PC-3 (cell line): ENCODE data around the gene PRKCG. TPM values are rescaled to one million over a fixed set of nuclear protein-coding genes. Genes with fewer than 3 reads are reported as not detected.

Experiments used
- ATAC-seq: fragments of 200-7000 bp; cut with Tn5 transposase; 2 replicates; pipeline ENCODE4 v1.9.1; 2020; ENCODE audit warnings: mild to moderate bottlenecking, moderate library complexity
- BruUV-seq: library from RNA; stranded (reverse); fragments of 400-500 nt; replicated peaks from 2 replicates; lab custom pipeline; 2021; lab: Mats Ljungman, UMichigan
- CTCF ChIA-PET: fragments of 300-600 bp; sonication (Branson Sonifier 250); formaldehyde crosslinking; loops from one replicate; lab custom pipeline; 2022; ENCODE audit warnings: antibody characterized with exemption; lab: Charles Lee
- POLR2A ChIA-PET: fragments of 300-600 bp; sonication (Branson Sonifier 250); formaldehyde crosslinking; loops from one replicate; lab custom pipeline; 2022; ENCODE audit warnings: antibody characterized with exemption; ENCODE audit not compliant: unreplicated experiment; lab: Charles Lee
- DNase-seq: peaks from one replicate; pipeline ENCODE4 v3.0.0-alpha.2; 2015
- H2AFZ ChIP-seq: fragments of 300-600 bp; sonication (generic); 2 replicates; pipeline ENCODE4 v1.6.0; 2016; ENCODE audit warnings: antibody characterized with exemption, low read length
- H3F3A ChIP-seq: fragments of 300-600 bp; sonication (generic); one replicate; pipeline ENCODE4 v1.6.0; 2017; ENCODE audit warnings: antibody characterized with exemption, low read length, control low read depth, mild to moderate bottlenecking; ENCODE audit not compliant: unreplicated experiment
- H3K27ac ChIP-seq: fragments of 300-600 bp; sonication (generic); 2 replicates; pipeline ENCODE4 v1.5.1; 2016; ENCODE audit warnings: mild to moderate bottlenecking, low read length
- H3K27me3 ChIP-seq: fragments of 300-600 bp; sonication (generic); 2 replicates; pipeline ENCODE4 v1.6.1; 2016; ENCODE audit warnings: low read length, mixed read lengths
- H3K36me3 ChIP-seq: fragments of 300-600 bp; sonication (generic); 2 replicates; pipeline ENCODE4 v1.6.1; 2016; ENCODE audit warnings: low read depth, mixed run types, low read length, mixed read lengths
- H3K4me1 ChIP-seq: fragments of 300-600 bp; sonication (generic); 2 replicates; pipeline ENCODE4 v1.5.1; 2016; ENCODE audit warnings: low read length; ENCODE audit not compliant: insufficient read depth
- H3K4me2 ChIP-seq: fragments of 300-600 bp; sonication (generic); 2 replicates; pipeline ENCODE4 v1.6.0; 2016; ENCODE audit warnings: low read length
- H3K4me3 ChIP-seq: fragments of 300-600 bp; sonication (generic); 2 replicates; pipeline ENCODE4 v1.5.1; 2016; ENCODE audit warnings: mild to moderate bottlenecking, low read length, mixed read lengths
- H3K79me2 ChIP-seq: fragments of 300-600 bp; sonication (generic); 2 replicates; pipeline ENCODE4 v1.6.1; 2017; ENCODE audit warnings: low read length, mixed read lengths
- H3K9ac ChIP-seq: fragments of 300-600 bp; sonication (generic); 2 replicates; pipeline ENCODE4 v1.6.0; 2016; ENCODE audit warnings: mild to moderate bottlenecking, low read length
- H3K9me2 ChIP-seq: fragments of 300-600 bp; sonication (generic); replicated peaks from 2 replicates; pipeline ENCODE4 v1.6.1; 2016; ENCODE audit warnings: mixed run types, low read length, mixed read lengths
- H3K9me3 ChIP-seq: fragments of 300-600 bp; sonication (generic); 2 replicates; pipeline ENCODE4 v1.6.1; 2016; ENCODE audit warnings: low read length, mixed read lengths
- H4K20me1 ChIP-seq: fragments of 300-600 bp; sonication (generic); 2 replicates; pipeline ENCODE4 v1.6.1; 2016; ENCODE audit warnings: low read length, mixed read lengths
- CTCF ChIP-seq: fragments of 300-600 bp; sonication (generic); conservative IDR thresholded peaks from 2 replicates; pipeline ENCODE4 v1.5.1; 2017; ENCODE audit warnings: antibody characterized with exemption, low read depth, mild to moderate bottlenecking, low read length
- EZH2 ChIP-seq: fragments of 300-600 bp; sonication (generic); IDR thresholded peaks from one replicate; pipeline ENCODE4 v1.6.1; 2017; ENCODE audit warnings: antibody characterized with exemption, mild to moderate bottlenecking, low read length; ENCODE audit not compliant: unreplicated experiment
- EZH2phosphoT487 ChIP-seq: fragments of 300-600 bp; sonication (generic); IDR thresholded peaks from 2 replicates; pipeline ENCODE4 v1.6.1; 2018; ENCODE audit warnings: mild to moderate bottlenecking, antibody characterized with exemption, low read length, borderline replicate concordance
- intact Hi-C: fragments of 100-400 bp; cut with micrococcal nuclease; formaldehyde crosslinking; loops from 2 replicates; pipeline ENCODE4 v1.9.0; 2023
- total RNA-seq: library from RNA; depleted of rRNA; stranded (reverse); fragments of >200 nt; gene quantifications from 2 replicates; pipeline ENCODE4 v1.2.3, GENCODE V29; 2014

The PRKCG gene
- total RNA-seq, 1 experiment from 2014 or later = 1.5 TPM

GRCh38 chr19:53877361-53877766, 4.6 kb upstream of the PRKCG start:
- CTCF ChIA-PET = interaction anchor here (0.8 kb wide), 1 partner anchor 85 kb away, joined by 3 read pairs; no protein-coding TSS in a partner anchor
- Histone ChIP-seq H3K4me3 (no peak overlapping the region), H3K79me2 (peaks cover 15% of the 10 kb centered on the region; the same call in 1 of the 2 replicates), H2AFZ (no peak overlapping the region), H3K9ac (no peak overlapping the region), H3K27me3 (peaks cover 8% of the 10 kb centered on the region), H3K36me3 (peaks cover 25% of the 10 kb centered on the region), H3K4me2 (no peak overlapping the region), H3K27ac (no peak overlapping the region), H3K9me2 (no peaks in the 10 kb centered on the region), H4K20me1 (peaks cover 24% of the 10 kb centered on the region; the same call in 1 of the 2 replicates), H3K4me1 (peaks cover 19% of the 10 kb centered on the region), H3K9me3 (no peaks in the 10 kb centered on the region), H3F3A (no peaks in the 10 kb centered on the region)
- TF ChIP-seq EZH2 (no peak), EZH2phosphoT487 (no peak), CTCF (no peak)
- POLR2A ChIA-PET = interaction anchor here (1.1 kb wide), 1 partner anchor 10 kb away, joined by 3 read pairs; no protein-coding TSS in a partner anchor
- DNase-seq (no peak), ATAC-seq (no peak)
- intact Hi-C loops = no loop called here
- no TSS peak for BruUV-seq

- no TSS peak for BruUV-seq
- POLR2A ChIA-PET = interaction anchor here (1.1 kb wide), 1 partner anchor 10 kb away, joined by 4 read pairs; no protein-coding TSS in a partner anchor
- Histone ChIP-seq H3K4me1 (peaks cover 20% of the 10 kb centered on the region), H3K27me3 (peaks cover 21% of the 10 kb centered on the region), H2AFZ (peak overlapping the region; percentile 60), H3K79me2 (peaks cover 8% of the 10 kb centered on the region; the same call in 1 of the 2 replicates), H3K4me3 (peak overlapping the region; percentile 67), H3K36me3 (peaks cover 17% of the 10 kb centered on the region), H3K4me2 (peak overlapping the region; percentile 86), H4K20me1 (peaks cover 19% of the 10 kb centered on the region; the same call in 1 of the 2 replicates), H3K9me3 (no peaks in the 10 kb centered on the region), H3F3A (no peaks in the 10 kb centered on the region), H3K27ac (no peak overlapping the region), H3K9ac (no peak overlapping the region), H3K9me2 (no peaks in the 10 kb centered on the region)
- intact Hi-C loops = no loop called here
- TF ChIP-seq EZH2phosphoT487 (no peak), CTCF (no peak), EZH2 (no peak)
- DNase-seq (no peak), ATAC-seq (no peak)
- CTCF ChIA-PET = interaction anchor here (0.6 kb wide), 1 partner anchor 38 kb away, joined by 3 read pairs; no protein-coding TSS in a partner anchor
Observed at GRCh38 chr19:53878776-53879139, 3.2 kb upstream of the PRKCG start.
